Thyroid gland (tissue), 4 donors: Measurements from ENCODE around the gene CHRDL2.

Experiments used
- CTCF ChIP-seq, 6 experiments: fragments of 200-600 bp in 3 of 6; fragments of 450-650 bp in 3 of 6; sonication (generic) in 3 of 6; IDR thresholded peaks; one replicate each; pipeline ENCODE4 v1.5.1; 2016 to 2019; ENCODE audit warnings: antibody characterized with exemption in 6 of 6, mild to moderate bottlenecking in 2 of 6, inconsistent platforms in 1 of 6, moderate library complexity in 1 of 6
- POLR2A ChIP-seq, 2 donors: fragments of 450-650 bp; IDR thresholded peaks; one replicate each; pipeline ENCODE4 v1.6.1; 2017; ENCODE audit warnings: antibody characterized with exemption in 2 of 2, mild to moderate bottlenecking in 2 of 2, moderate library complexity in 1 of 2

GRCh38 chr11:74780248-74781005, 49.2 kb upstream of the CHRDL2 start:
- TF ChIP-seq CTCF (IDR thresholded peaks at IDR 0.05) (no peak), POLR2A (IDR thresholded peaks at IDR 0.05) (no peak)
